Trophoblast cell (in vitro differentiated cells and primary cell): Measurements from ENCODE around the gene LRP1B.

Experiments
- DNase-seq, 2 donors: peaks; one replicate each; pipeline ENCODE4 v3.0.0-alpha.2; 2016
- H2AFZ ChIP-seq: 2 replicates; pipeline ENCODE4 v1.6.1; 2013; ENCODE audit warnings: low read length, moderate library complexity, mild to moderate bottlenecking; ENCODE audit not compliant: insufficient read depth, poor library complexity
- H2AK5ac ChIP-seq: 2 replicates; pipeline ENCODE4 v1.6.1; 2013; ENCODE audit warnings: mild to moderate bottlenecking, low read length
- H2BK120ac ChIP-seq: 2 replicates; pipeline ENCODE4 v1.6.1; 2013; ENCODE audit warnings: low read length, mild to moderate bottlenecking, moderate library complexity; ENCODE audit not compliant: insufficient read depth, poor library complexity
- H2BK12ac ChIP-seq: 2 replicates; pipeline ENCODE4 v1.6.1; 2013; ENCODE audit warnings: mild to moderate bottlenecking, low read length, moderate library complexity
- H2BK5ac ChIP-seq: 2 replicates; pipeline ENCODE4 v1.6.1; 2013; ENCODE audit warnings: low read length, low read depth, moderate library complexity, mild to moderate bottlenecking; ENCODE audit not compliant: poor library complexity
- H3K14ac ChIP-seq: 2 replicates; pipeline ENCODE4 v1.6.1; 2013; ENCODE audit warnings: mild to moderate bottlenecking, low read length
- H3K18ac ChIP-seq: 2 replicates; pipeline ENCODE4 v1.6.1; 2013; ENCODE audit warnings: mild to moderate bottlenecking, low read length
- H3K23ac ChIP-seq: 2 replicates; pipeline ENCODE4 v1.6.1; 2013; ENCODE audit warnings: low read length
- H3K27ac ChIP-seq: 2 replicates; pipeline ENCODE4 v1.5.1; 2013; ENCODE audit warnings: low read depth, mild to moderate bottlenecking, inconsistent platforms, low read length, moderate library complexity
- H3K27me3 ChIP-seq: 2 replicates; pipeline ENCODE4 v1.6.1; 2013; ENCODE audit warnings: inconsistent platforms, mild to moderate bottlenecking, low read length, moderate library complexity; ENCODE audit not compliant: insufficient read depth
- H3K36me3 ChIP-seq, 2 experiments: 1 replicate in 1 of 2; 2 replicates in 1 of 2; pipeline ENCODE4 v1.6.1; 2013; ENCODE audit warnings: low read length in 2 of 2, mild to moderate bottlenecking in 2 of 2, moderate library complexity in 1 of 2; ENCODE audit not compliant: insufficient read depth in 2 of 2, control insufficient read depth in 1 of 2
- H3K4ac ChIP-seq: 2 replicates; pipeline ENCODE4 v1.6.1; 2013; ENCODE audit warnings: low read depth, mild to moderate bottlenecking, low read length, moderate library complexity
- H3K4me1 ChIP-seq, 2 experiments: 1 replicate in 1 of 2; 2 replicates in 1 of 2; pipeline ENCODE4 v1.6.1; 2013; ENCODE audit warnings: low read length in 2 of 2, mild to moderate bottlenecking in 2 of 2, moderate library complexity in 1 of 2; ENCODE audit not compliant: insufficient read depth in 2 of 2, control insufficient read depth in 1 of 2
- H3K4me2 ChIP-seq: 2 replicates; pipeline ENCODE4 v1.6.1; 2013; ENCODE audit warnings: inconsistent platforms, mild to moderate bottlenecking, low read length, moderate library complexity
- H3K4me3 ChIP-seq: 2 replicates; pipeline ENCODE4 v1.5.1; 2013; ENCODE audit warnings: mild to moderate bottlenecking, low read depth, low read length, inconsistent platforms
- H3K79me1 ChIP-seq: one replicate; pipeline ENCODE4 v1.6.1; 2013; ENCODE audit warnings: low read length
- H3K79me2 ChIP-seq: 2 replicates; pipeline ENCODE4 v1.6.1; 2013; ENCODE audit warnings: low read length, mild to moderate bottlenecking; ENCODE audit not compliant: control insufficient read depth, insufficient read depth, poor library complexity
- H3K9ac ChIP-seq: 2 replicates; pipeline ENCODE4 v1.6.1; 2013; ENCODE audit warnings: mild to moderate bottlenecking, low read length
- H3K9me3 ChIP-seq: 2 replicates; pipeline ENCODE4 v1.6.1; 2013; ENCODE audit warnings: low read depth, mild to moderate bottlenecking, control low read depth, inconsistent platforms, low read length; ENCODE audit not compliant: insufficient read depth
- H4K12ac ChIP-seq: 2 replicates; pipeline ENCODE4 v1.6.1; 2013; ENCODE audit warnings: low read depth, mild to moderate bottlenecking, low read length, moderate library complexity
- H4K8ac ChIP-seq: 2 replicates; pipeline ENCODE4 v1.6.1; 2013; ENCODE audit warnings: low read depth, mild to moderate bottlenecking, low read length, moderate library complexity
- H4K91ac ChIP-seq: one replicate; pipeline ENCODE4 v1.6.1; 2013; ENCODE audit warnings: low read depth, mild to moderate bottlenecking, low read length, moderate library complexity
- WGBS: extraction: QIAGEN DNeasy Blood & Tissue Kit; methylation state at CpG from one replicate; pipeline ENCODE4 v1.1.7; 2013; ENCODE audit warnings: missing lambda C conversion rate; ENCODE audit not compliant: insufficient read length, insufficient coverage; ENCODE audit errors: extremely low coverage; 5-methylcytosine and 5-hydroxymethylcytosine counted together

The LRP1B gene

GRCh38 chr2:141871913-141872634 lies 258.7 kb downstream of the LRP1B start:
- Histone ChIP-seq H4K8ac (no peak overlapping the region), H3K23ac (no peak overlapping the region), H4K91ac (no peak overlapping the region), H3K79me2 (no peaks in the 10 kb centered on the region), H2AFZ (no peak overlapping the region), H3K4ac (no peak overlapping the region), H2BK120ac (no peak overlapping the region), H2BK12ac (no peak overlapping the region), H3K4me3 (no peak overlapping the region), H3K27ac (no peak overlapping the region), H3K18ac (no peak overlapping the region), H3K14ac (no peak overlapping the region), H2AK5ac (no peak overlapping the region), H3K9me3 (no peaks in the 10 kb centered on the region), H2BK5ac (no peak overlapping the region), H3K4me2 (no peak overlapping the region), H3K79me1 (no peaks in the 10 kb centered on the region), H3K36me3 (no peaks in the 10 kb centered on the region), H3K9ac (no peak overlapping the region), H3K4me1 (no peaks in the 10 kb centered on the region), H4K12ac (no peak overlapping the region), H3K27me3 (no peaks in the 10 kb centered on the region)
- no CpG with 5 or more reads among the region's 3 CpGs for WGBS
- DNase-seq = no peak

- no peaks in the 10 kb centered on the region for H3K27me3 ChIP-seq
- no peaks in the 10 kb centered on the region for H3K36me3 ChIP-seq
- no peak overlapping the region for H3K27ac ChIP-seq
- DNase-seq = no peak
- H2AK5ac ChIP-seq = no peak overlapping the region
- H3K4me3 ChIP-seq = no peak overlapping the region
- no peak overlapping the region for H3K23ac ChIP-seq
- H4K91ac ChIP-seq = no peak overlapping the region
- H2BK120ac ChIP-seq = no peak overlapping the region
- H4K8ac ChIP-seq = no peak overlapping the region
- WGBS = no CpG with 5 or more reads among the region's 1 CpG
- no peak overlapping the region for H3K4me2 ChIP-seq
- H3K18ac ChIP-seq = no peak overlapping the region
- no peaks in the 10 kb centered on the region for H3K79me2 ChIP-seq
- no peak overlapping the region for H3K4ac ChIP-seq
- no peaks in the 10 kb centered on the region for H3K4me1 ChIP-seq
- no peak overlapping the region for H3K9ac ChIP-seq
- no peaks in the 10 kb centered on the region for H3K79me1 ChIP-seq
- no peak overlapping the region for H3K14ac ChIP-seq
- no peak overlapping the region for H2BK5ac ChIP-seq
- no peak overlapping the region for H2AFZ ChIP-seq
- no peak overlapping the region for H2BK12ac ChIP-seq
- H3K9me3 ChIP-seq = no peaks in the 10 kb centered on the region
- H4K12ac ChIP-seq = no peak overlapping the region
Observed at GRCh38 chr2:141869572-141869971, 261.2 kb downstream of the LRP1B start.

GRCh38 chr2:141863964-141864363 lies 266.9 kb downstream of the LRP1B start:
- no peak for DNase-seq
- Histone ChIP-seq H3K9me3 (no peaks in the 10 kb centered on the region), H3K79me2 (no peaks in the 10 kb centered on the region), H4K8ac (no peak overlapping the region), H3K27ac (no peak overlapping the region), H4K12ac (no peak overlapping the region), H3K4ac (no peak overlapping the region), H3K9ac (no peak overlapping the region), H3K18ac (no peak overlapping the region), H2AFZ (no peak overlapping the region), H3K4me1 (no peaks in the 10 kb centered on the region), H3K79me1 (no peaks in the 10 kb centered on the region), H2BK120ac (no peak overlapping the region), H3K23ac (no peak overlapping the region), H3K4me3 (no peak overlapping the region), H3K36me3 (no peaks in the 10 kb centered on the region), H3K4me2 (no peak overlapping the region), H2BK12ac (no peak overlapping the region), H2BK5ac (no peak overlapping the region), H4K91ac (no peak overlapping the region), H3K27me3 (no peaks in the 10 kb centered on the region), H3K14ac (no peak overlapping the region), H2AK5ac (no peak overlapping the region)

- Histone ChIP-seq H4K91ac (no peak overlapping the region), H3K9ac (no peak overlapping the region), H4K12ac (no peak overlapping the region), H3K27me3 (no peaks in the 10 kb centered on the region), H3K18ac (no peak overlapping the region), H2BK12ac (no peak overlapping the region), H3K4me3 (no peak overlapping the region), H2BK120ac (no peak overlapping the region), H3K23ac (no peak overlapping the region), H3K4me2 (no peak overlapping the region), H3K79me2 (no peaks in the 10 kb centered on the region), H3K4ac (no peak overlapping the region), H3K9me3 (no peaks in the 10 kb centered on the region), H3K36me3 (no peaks in the 10 kb centered on the region), H2BK5ac (no peak overlapping the region), H3K27ac (no peak overlapping the region), H3K79me1 (no peaks in the 10 kb centered on the region), H4K8ac (no peak overlapping the region), H3K4me1 (no peaks in the 10 kb centered on the region), H3K14ac (no peak overlapping the region), H2AFZ (no peak overlapping the region), H2AK5ac (no peak overlapping the region)
- no peak for DNase-seq
- WGBS = no CpG with 5 or more reads among the region's 5 CpGs
Observed at GRCh38 chr2:141856215-141856919, 274.4 kb downstream of the LRP1B start.
